GM18907 (cell line): Measurements from ENCODE around the gene MOSPD2.

ENCODE experiments used
- ATAC-seq: cut with Tn5 transposase; IDR thresholded peaks from one replicate; pipeline ENCODE4 v1.9.1; 2021; ENCODE audit warnings: mild to moderate bottlenecking, moderate library complexity; ENCODE audit not compliant: unreplicated experiment

The MOSPD2 gene

DNA sequence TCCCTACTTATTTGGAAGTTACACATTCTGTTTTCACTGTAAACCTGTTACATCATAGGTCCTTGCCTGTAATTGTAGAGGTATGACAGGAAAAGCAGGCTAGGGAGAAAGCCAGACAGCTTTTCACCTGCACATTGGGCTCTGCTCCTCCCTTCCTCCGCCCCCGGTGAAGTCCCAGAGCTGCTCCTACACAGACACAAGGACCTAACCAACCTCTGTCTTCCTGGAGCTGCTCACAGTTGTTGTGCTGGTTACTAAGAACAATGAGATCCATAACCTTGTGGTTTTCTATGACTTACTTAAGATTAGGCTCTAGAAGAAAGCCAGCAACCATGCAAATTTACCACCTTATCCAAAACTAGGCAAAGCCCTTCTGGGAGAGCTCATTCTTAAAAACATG lies 40.0 kb downstream of the MOSPD2 start:
- ATAC-seq, result no peak

DNA sequence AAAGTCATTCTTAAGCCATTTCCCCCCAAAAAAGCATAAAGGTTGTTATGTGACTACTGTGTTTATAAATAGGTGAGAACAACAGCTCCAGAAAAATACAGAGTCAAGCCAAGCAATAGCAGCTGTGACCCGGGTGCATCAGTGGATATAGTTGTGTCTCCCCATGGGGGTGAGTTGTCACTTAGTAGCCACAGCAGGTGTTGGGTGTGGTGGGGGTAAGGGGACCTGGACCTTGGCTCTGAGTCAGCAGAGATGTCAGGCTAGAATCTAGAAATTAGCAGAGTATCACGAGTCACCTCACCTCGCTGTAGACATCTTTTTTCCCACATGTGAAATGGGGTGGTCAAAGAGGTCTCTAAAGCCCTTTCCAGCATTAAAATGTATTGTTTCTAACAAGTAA lies 42.4 kb downstream of the MOSPD2 start:
- ATAC-seq, result no peak

DNA sequence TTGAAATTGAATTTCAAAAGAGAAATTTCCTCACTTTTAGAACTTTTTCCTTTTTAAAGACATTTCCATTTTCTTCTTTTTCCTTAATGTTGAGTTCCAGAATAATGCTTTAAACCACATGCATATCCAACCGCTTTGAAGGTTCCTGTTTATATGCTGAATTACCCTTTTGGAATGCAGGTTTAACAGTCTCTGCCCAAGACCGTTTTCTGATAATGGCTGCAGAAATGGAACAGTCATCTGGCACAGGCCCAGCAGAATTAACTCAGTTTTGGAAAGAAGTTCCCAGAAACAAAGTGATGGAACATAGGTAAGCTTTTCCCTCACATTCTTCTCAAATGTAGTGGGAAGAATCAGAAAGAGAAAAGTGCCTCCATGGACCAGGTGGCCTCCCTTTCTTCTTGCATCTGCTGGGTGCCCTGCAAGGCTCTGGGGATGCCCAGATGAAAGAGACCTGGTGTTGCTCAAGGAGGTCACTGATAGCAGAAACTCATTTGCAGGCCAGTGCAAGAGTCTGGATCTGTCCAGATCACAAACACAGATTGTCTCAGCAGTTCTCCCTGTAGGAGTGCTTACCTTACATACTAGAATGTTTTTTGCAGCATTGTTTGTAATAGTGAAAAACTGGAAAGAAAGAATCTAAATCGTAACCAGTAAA lies 42.9 kb downstream of the MOSPD2 start:
- no peak for ATAC-seq

GRCh38 chrX:14919407-14919806 lies 46.2 kb downstream of the MOSPD2 start:
- no peak for ATAC-seq

DNA sequence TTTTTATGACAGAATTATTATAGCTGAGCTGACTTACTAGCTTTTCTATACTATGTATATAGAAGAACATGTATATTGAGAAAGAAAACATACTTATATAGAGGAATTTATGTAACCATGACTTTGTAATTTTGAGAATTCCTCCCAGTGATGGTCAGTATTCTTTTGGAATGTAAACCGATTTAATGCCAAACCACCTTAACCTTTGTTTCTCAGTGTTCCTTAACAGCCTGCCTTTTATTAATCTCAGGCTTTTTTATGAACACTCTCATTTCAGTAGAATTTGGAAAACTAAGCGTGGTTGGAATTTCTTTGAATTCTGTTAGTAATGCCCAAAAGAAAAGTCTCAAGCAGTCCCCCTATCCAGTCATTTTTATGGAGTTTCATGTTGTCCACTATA lies 47.0 kb downstream of the MOSPD2 start:
- no peak for ATAC-seq

GRCh38 chrX:14922437-14922836 lies 49.2 kb downstream of the MOSPD2 start:
- no peak for ATAC-seq

DNA sequence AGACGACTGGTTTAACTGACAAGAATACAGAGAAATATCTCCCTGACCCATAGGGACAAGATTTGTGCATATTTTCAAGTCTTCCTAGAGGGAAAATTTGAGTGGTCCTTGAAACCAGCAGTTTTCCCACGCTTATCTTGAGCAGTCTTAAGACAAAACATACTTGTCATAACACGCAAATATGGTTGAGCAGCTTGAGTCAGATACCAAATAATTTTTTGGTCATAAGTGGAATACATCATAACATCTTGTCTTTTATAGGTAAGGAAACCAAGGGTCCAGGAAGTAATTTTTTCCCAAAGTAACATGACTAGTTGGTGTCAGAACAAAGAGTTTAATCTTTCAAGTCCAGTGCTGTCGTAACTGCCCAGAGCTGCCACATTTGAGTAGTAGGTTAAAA lies 50.5 kb downstream of the MOSPD2 start:
- no peak for ATAC-seq

- ATAC-seq, result no peak
Observed at GRCh38 chrX:14926471-14926870, 53.2 kb downstream of the MOSPD2 start.

- no peak for ATAC-seq
Observed at GRCh38 chrX:14927401-14927800, 54.2 kb downstream of the MOSPD2 start.

GRCh38 chrX:14930663-14931062 lies 57.4 kb downstream of the MOSPD2 start:
- ATAC-seq, result no peak

GRCh38 chrX:14932136-14932535 lies 58.9 kb downstream of the MOSPD2 start:
- ATAC-seq, result no peak

DNA sequence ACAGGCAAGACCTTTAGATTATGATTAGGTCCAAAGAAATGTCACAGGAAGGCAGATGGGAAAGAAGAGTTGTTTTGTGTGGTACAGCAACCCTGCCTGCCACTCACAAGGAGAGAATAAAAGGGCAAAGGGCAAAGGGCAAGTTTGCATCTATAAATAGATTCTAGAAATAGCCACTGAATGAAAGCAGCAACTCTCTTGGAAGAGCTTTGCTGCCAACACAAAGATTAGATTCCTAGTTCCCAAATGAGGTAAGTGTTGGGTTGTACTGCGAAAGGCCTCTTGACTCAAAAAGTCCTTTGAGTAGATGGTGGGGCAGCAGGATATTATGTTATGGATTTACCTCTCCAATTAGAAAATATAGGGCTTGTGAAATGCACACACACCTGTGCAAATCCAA lies 61.2 kb downstream of the MOSPD2 start:
- no peak for ATAC-seq

DNA sequence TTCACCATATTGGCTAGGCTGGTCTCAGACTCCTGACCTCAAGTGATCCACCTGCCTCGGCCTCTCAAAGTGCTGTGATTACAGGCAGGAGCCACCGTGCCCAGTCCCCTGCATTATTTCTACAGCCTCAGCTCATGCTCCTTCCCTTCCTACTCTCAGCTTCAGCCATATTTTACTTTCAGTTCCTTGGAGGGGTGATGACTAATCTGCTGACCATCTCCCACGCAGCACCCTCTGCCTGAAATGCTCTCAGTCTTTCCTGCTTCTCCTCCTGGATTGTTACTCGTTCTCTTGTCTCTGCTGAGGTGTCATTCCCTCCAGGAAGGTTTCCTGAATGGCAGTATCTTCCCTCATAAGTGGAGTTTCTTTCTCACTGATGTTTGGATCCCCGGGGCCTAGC lies 63.3 kb downstream of the MOSPD2 start:
- ATAC-seq, result no peak

DNA sequence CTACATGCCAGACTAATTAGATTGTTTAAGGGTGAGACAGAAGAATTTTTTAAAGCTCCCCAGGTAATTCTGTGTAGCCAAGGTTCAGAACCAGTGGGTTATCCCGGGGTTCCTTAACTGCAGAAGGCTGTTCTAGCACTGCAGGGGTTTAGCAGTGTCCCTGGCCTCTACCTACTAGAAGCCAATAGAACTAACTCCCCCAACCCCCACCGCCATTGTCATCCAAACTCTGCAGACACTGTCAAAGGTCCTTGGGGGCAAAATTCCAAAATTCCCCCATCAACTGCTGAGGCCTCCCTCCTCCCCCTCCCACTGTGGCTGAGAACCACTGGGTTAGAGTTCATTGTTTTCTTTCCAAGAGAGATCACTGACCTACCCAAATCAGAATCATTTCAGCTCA lies 66.4 kb downstream of the MOSPD2 start:
- ATAC-seq, result no peak

DNA sequence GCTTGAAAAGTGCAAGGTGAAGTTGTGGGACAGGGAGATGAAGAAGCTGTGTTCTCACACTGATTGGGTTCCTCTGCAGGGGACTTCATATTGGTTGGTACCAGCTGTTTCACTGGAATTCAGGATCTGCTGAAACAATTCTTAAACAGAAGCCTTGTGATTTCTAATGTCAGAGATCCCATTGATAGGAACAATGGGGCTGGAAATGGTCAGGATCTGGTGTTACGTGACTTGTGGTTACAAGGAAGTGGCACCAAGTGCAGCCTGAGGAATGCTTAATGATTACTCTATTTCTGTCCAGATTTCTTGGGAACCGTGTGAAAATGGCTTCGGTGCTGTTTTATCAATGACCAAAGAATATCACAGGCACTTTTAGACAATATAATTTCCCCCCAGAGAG lies 68.1 kb downstream of the MOSPD2 start:
- no peak for ATAC-seq

- ATAC-seq, result no peak
Observed at GRCh38 chrX:14942341-14942740, 69.1 kb downstream of the MOSPD2 start.

DNA sequence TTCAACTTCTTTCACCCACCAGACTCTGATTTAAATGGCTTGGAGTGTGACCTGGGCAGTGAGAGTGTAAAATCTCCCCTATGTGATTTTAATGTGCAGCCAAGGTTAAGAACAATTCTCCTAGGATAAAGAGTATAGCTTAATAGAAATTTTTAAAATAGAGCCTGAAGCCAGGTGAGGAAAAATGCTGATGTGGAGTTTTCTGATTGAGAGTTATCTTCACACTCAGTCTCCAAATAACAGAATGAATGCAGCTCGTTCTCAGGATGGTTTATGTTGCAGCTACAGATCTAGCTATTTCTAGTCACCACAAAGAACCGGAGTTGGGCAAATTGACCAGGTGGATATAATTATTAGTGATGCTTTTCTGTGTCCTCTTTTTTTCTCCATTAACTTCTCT lies 70.7 kb downstream of the MOSPD2 start:
- no peak for ATAC-seq

- no peak for ATAC-seq
Observed at GRCh38 chrX:14946606-14947155, 73.5 kb downstream of the MOSPD2 start.

DNA sequence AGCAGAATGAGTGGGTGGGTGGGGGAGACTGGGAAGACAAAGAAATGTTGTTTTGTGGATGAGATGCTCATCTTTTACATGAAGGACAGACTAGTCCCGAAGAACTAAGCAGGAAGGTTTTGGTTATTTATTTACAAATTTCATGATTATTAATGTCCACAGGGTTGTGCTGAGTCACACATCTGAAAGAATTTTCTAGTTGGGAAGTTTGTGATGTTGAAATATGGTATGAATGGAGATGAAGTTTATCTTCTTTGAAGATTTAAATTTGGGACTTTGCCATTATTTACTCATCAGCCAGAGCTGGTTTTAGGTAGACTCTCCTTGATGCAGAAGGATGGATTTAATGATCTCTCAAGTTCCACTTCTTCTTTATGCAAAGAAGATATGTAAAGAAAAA lies 75.5 kb downstream of the MOSPD2 start:
- no peak for ATAC-seq

DNA sequence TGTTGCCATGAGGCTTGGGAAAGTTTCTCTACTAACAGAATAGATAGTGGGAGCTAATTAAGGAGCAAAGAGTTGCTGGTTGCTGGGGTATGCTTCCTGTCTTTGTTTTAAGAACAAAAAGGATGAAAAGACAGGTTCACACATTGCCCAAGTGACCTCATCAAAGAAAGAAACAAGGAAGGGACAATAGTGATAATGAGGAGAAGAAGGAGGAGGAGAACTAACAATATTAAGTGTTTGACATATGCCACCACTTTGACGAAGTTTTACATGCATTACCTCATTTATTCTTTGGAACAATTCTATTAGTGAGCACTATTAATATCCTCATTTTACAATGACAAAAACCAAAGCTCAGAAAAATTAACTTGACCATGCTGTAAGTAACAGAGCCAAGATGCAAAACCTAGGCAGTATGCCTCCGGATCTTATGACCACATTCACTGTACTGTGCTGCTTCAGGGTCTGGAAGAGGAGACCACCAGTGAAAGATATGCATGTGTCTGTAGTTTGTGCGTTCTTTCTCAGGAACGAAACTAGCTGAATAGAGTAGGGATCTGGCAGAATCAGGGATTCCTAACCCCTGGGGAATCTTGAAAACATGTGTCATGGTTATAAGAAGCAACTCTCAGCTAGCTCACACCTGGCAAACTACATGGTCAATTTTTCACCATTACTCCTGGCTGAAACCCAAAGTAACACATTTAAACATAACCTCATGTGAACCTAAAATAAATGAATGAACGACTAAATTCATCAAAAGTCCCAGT lies 83.8 kb downstream of the MOSPD2 start:
- no peak for ATAC-seq

GRCh38 chrX:14963447-14964236 lies 90.4 kb downstream of the MOSPD2 start:
- ATAC-seq, result no peak

GRCh38 chrX:14964500-14964899 lies 91.3 kb downstream of the MOSPD2 start:
- ATAC-seq, result no peak
